Measurements from ENCODE around the gene ARAP1.

ARAP1 gene

DNA sequence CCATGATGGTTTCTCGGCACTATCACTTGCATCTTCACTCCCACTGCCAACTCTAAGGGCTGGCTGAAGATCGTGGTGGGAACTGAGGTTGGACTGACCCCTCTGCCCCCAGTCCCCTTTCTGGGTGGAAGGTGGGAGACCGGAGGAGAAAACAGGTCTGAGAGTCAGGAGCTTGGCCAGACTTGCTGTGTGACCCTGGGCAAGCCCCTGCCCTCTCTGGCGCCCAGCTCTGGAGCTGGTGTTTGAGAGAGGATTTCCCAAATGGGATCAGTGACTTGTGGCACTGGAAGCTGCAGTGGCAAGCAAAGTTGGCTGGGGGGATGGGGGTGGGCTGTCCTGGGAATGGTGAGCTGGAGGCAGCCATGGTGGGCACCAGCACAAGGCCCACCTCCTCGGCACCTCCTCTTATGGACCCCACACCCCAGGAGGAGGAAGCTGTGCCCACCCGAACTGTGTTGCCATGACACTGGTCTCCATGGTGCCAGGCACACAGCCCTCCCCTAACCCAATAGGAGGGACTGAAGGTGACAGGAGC is 71.5 kb downstream of the ARAP1 start:
- FAIRE-seq: no peak

DNA sequence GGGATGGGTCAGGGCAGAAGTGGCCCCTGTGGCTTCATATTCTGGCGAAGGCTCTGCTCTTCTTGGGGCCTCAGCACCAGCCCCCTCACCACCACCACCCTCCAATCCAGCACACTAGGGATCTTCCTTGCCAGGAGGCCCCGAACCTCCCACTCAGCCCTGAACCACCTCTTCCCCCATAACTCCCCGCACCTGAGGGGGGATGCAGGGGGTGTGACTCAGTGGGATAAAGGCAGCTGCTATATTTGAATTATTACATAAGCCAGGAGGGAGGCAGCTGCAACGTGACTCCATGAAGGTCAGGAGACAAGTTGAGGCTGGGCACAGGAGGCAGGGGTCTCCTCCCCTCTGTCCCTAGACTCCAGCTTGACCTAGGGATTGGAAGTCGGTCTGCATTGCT is 72.3 kb downstream of the ARAP1 start:
- FAIRE-seq: no peak

DNA sequence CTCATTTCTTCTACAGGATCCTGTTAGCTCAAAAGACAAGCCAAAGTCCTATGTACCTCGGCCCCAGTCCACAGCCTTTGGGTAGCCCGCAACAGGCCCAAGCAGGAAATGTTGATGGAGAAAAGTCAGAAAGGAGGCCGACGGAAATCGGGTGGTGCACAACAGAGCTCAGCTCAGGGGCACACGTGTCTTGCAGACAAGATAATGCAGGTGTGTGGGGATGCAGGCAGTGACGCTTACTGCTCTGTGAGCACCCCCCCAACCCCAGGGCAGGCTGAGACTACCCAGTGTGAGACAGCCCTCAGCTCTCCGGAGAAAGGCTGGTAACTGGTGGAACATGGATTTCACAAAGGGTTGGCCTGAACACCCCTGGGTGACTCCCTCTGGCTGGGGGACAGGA is 73.7 kb downstream of the ARAP1 start:
- FAIRE-seq: no peak

DNA sequence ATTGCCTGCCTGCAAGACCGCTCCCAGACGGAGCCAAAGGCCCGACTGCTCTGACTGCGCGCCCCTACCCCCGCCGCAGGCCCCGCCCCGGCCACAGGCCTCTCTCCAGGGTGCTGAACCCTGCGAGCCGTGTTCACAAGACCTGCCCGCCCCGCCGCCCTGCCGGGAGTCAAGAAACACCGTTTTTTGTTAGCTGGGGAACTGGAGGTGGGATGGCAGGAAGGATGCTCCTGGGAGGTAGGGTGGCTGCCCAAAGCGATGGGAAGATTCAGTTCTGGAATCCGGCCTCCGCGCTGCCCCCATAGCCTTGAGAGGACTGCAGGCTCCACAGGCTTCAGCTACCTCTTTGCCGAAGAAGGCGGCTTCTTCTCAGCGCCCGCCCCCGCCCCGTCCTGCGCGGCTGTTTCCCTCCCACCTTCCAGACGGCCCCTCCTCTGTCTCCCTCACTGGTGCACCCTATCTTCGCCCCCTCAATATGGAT is 75.3 kb downstream of the ARAP1 start:
- FAIRE-seq: no peak

DNA sequence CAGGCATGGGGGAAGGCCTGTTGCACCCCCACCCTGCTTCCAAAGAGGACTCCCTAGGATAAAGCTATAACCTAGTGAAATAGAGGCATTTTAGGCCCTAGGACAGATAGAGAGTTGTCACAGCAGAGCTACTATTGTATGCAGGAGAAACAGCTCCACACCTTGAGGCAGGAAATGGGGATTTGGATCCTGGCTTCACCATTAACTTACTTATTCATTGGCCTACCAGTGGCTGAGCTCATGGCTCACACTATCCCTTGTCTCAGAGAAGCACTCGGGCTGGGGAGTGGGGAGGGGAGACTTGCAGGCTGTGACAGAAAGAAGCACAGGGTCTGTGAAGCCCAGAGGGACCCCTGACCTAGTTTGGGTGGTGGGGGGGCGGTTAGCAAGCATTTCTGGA is 77.0 kb downstream of the ARAP1 start:
- FAIRE-seq: no peak

DNA sequence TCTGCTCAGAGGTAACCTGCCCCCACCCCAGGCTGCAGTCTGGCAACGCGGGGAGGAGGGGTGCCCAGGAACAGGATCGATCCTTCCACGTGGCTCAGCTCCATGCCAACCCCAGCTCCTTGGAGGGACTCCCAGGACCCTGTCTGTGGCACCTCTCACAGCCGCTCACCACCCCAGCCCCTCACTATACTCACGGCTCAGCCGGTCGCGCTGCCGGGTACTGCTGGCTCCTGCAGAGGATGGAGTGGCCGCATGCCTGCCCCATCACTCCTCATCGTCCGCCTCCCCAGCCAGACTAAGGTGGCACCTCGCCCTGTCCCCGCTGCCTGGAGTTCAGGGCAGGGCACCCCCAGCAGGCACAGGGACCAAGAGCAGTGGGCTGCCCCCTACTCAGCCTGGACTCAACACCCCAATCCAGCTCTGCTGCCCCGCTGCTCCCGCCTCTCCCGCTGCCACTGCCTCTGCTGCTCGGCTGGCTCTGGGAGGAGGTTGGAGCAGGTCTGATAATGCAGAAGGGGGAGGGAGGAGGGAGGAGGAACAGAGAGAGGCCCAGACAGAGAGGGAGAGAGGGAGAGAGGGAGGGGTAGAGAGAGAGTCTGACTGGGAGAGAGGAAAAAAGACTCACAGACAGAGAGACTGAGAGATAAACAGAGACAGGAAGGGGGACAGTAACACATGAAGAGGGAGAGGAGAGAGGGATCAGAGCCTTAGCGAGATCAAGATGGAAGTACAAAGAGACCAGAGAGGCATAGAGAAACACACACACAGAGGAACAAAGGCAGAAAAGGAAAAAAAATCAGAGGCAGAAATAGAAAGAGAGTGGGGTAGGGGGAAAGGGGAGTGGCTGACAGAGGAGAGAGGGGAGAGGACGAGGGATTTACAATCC is 78.0 kb downstream of the ARAP1 start, which contains the start of gene PDE2A:
Gene PDE2A (minus strand): TSS at position 480 of the 886 bp plus-strand sequence. CDS start 215 bp downstream, at position 265.
- FAIRE-seq: no peak

DNA sequence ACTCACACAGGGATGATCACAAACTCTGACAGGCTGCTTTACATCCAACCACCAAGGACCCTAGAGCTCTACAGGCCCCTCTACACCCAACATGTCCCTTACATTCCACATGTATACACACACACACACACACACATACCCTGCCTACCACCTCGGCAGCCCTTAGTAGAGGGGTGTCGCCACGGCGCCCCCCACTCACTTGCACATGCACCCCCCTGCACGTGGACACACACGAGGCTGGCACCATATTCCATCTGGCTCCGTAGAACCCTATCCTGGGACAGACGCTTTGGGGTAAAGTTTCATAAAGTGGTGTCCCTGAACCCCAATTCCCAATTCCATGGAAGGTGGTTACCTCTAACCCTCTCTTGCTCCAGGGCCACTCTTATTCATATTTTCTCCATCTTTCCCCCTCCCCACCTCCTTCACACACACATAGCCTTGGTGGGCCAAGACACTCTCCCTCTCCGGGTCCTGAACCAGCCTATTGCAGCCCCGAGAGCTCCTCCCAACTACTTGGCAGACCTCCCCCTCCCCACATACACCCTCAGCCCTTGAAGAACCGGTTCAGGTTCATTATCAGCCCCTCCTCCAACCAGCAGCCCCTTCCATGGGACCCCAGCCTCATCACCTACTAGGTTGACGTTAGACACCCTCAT is 78.8 kb downstream of the ARAP1 start:
- no peak for FAIRE-seq

DNA sequence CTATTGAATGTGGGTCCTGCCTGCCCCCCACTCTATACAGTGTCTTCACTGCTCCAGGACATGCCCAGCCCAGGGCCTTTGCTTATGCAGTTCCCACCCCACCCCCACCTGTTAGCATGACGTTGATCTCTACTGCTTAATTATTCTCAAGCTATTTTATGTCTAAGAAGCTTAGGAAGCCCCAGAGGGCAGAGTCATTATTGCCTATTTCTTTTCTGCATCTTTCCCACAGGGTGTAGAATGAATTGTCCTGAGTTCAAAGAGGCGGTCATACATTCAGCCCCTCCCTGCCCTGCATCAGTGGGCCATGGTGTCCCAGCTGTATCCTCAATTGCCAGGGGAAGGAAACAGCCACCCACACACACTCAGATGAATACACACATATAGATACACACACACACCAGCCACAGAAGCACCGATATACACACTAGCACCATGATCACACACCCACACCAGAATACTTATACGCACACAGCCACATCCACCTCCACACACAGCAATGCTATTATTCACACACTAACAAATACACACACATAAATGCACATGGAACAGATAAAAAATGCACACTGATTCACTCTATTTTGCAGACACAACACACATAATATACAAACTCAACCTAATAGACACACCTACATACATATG is 79.5 kb downstream of the ARAP1 start:
- no peak for FAIRE-seq

DNA sequence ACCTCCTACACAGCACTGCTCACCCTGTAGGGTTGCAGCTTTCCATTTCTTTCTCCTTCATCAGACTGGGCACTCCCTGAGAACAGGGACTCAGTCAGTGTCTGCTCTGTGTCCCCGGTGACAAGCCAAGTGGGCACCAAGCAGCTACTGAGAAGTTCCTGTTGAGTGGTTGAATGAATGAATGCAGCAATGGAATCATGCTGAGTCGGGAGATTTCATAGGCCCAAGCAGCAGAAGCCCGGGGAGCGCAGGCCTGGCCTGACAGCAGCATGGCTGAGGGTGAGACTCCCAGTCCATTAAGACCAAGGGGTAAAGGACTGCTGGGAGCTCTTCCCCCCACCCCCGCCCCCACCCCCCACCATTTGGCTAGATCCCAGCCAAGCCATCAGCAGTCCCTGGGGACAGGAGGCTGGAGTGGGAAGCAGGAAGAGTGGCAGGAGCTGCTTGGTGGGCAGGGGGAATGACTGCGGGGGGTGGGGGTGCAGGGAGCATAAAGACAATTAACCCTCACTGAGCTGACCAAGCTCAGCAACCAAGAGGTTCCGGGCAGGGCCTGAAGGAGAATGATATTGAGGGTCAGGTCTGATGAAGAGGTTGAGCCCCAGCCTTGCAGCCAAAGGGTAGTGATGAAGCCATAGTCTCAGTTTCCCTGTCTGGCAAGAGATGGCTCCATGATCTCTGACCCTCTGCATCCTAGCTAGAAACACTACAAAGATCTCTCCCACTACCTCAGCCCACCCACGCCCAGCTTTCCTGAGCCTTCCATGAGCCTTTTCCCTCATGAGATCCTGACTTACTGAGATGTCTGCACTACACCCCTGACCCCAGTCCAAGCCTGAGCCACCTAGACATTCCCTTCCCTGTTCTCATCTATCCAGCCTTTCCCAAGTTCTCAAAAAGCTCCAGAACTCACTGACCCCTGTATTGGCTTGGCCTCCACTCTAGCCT is 80.8 kb downstream of the ARAP1 start:
- FAIRE-seq: no peak

DNA sequence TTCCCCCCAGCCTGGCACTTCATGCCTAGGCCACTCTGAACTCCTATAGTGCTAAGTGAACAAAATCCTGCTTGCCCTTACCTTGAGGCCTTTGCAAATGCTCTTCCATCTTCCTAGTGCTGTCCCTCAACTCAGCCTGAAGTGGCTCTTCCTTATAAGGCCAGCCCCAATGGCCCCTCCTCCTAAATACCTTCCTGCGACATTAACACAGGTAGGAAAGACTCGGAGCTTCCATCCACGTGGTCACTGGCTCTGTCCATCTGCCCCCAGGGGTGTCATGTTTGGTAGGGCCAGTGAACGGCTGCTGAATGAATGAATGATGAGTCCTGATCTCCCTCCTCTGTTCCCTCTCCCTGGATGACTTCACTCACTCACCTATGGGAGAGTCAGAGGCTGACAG is 82.2 kb downstream of the ARAP1 start:
- no peak for FAIRE-seq

DNA sequence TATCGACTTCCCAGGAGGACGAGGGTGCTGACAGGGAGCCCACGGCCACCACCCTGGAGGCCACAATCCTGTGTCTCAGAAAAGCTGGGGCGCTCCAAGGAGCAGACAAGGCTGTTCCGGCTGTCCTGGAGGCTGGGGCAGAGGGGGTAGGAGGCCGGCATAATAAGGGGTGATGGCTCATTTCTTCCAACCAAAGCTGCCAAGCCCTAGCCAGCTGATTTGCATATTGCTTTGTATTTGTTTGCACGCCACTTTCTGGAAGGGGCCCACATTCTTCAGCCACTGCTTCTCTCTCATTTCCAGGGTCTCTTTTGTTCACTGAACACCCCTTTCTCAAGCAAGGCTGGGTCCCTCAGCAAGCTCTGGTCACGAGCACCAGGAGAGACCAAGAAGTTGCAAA is 82.7 kb downstream of the ARAP1 start:
- no peak for FAIRE-seq

DNA sequence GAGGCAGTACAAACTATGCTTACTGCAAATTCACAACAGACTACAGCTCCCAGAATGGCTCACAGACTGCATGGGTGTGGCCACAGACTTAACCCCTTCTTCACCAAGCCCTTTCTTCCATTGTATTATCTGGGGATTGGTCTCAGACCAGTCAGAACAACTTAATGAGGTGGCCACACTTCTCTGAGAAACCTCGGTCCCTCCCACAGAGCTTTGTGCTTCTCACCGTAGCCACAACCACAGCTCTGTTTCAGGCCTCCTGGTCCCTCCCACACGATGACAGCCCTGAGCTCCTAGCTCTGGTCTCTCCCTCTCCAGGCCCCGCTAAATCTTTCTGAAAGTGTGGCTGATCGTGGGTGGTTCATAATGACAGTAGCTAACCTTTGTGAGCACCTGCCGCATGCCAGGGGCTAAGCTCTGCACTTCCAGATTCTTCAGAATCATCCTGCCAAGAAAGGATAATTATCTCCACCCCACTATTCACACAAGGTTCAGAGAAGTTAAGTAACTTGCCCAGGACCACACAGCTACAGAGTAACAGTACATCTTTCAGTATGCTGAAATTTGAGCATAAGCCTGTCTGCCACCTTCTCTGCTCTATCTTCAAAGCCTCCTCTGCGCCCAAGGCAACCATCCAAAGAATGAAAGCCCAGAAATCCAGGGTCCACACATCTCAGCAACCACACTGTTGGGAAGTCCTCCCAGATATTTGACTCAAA is 83.4 kb downstream of the ARAP1 start:
- FAIRE-seq: no peak

DNA sequence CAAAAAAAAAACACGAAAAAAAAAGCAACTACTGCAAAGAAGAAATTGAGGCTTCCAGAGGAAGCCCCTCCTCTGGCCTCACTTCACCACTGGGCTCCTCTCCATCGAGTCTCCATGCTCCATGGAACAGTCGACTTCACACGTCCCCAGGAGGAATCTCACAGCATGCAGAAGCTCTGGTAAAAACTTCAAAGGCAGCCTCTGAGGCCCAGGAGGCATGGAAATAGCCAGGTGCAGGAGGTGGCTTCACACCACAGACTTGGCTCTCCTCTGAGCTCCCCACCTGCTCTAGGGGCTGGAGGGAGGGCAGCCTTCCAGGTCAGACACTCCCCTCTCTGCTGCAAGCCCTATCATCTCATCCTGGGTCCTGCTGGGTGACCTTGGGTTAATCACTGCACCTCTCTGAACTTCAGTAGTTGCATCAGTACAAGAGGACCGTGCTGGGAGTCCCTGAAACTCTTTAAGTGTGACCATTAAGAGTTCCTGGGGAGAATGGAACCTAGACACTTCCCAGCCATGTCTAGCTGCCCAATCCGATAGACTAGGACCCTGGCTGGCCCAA is 86.2 kb downstream of the ARAP1 start:
- no peak for FAIRE-seq

DNA sequence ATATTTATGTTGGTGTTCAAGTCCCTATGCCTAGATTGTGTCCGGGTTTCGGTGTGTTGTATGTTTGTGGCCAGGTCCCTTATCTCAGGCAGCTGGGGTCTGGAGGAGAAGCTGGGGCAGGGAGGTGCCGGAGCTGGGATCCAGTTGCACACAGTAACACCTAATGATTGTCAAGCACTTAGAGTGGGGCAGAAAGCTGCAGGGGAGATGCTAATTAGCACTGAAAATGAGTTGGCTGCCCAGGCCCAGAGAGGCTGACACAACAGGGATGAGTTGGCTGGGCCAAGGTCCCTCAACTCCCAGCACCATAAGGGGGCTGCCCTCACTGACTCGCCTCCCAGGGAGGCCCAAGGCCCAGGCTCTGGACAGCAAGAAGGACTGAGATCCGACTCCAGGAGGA is 90.2 kb downstream of the ARAP1 start:
- FAIRE-seq: no peak

DNA sequence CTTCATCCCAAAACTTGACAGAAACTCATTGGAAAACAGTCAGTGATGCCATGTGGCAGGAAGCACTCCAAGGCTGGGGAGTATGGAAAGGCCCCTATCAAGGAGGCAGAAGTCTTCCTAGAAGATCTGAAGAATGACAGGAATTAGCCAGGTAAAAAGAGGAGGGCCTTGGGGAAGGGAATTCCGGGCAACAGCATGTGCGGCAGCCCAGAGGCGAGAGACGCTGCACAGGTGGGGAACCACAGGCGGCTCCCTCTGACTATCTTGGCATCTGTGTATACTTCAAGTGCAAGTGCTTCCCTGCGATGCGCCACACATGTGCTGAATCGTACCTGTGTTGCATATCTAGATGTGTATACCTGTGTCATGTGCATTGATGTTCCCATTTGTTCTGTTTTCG is 90.7 kb downstream of the ARAP1 start:
- FAIRE-seq: no peak

DNA sequence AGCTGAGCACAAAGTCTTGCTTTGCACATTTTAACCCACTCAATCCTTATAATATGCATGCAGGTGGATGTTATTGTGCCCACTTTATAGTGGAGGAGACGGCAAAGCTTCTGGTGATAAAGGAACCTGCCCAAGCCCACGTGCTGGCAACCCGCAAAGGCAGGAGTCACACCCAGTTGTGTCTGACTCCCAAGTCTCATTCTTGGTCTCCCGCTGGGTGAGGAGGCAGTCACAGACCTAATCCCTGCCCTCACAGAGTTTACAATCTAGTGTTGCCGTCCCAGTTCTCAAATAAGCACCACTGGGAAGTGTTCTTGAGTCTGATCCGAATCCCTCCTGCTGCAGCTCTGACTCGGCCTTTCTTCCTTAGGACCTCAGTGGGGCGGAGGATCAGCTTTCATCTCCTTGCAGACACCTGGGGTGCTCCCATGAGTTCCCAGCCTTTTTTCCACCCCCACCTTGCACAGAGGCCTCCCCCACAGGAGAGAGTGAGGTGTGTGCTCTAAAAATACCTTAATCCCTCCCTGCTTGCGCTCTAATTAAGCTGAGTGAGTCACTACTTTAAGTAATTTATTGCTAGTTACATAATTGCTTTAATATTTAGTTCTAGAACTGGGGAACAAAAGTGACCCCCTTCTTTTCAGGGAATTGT is 93.1 kb downstream of the ARAP1 start:
- no peak for FAIRE-seq

DNA sequence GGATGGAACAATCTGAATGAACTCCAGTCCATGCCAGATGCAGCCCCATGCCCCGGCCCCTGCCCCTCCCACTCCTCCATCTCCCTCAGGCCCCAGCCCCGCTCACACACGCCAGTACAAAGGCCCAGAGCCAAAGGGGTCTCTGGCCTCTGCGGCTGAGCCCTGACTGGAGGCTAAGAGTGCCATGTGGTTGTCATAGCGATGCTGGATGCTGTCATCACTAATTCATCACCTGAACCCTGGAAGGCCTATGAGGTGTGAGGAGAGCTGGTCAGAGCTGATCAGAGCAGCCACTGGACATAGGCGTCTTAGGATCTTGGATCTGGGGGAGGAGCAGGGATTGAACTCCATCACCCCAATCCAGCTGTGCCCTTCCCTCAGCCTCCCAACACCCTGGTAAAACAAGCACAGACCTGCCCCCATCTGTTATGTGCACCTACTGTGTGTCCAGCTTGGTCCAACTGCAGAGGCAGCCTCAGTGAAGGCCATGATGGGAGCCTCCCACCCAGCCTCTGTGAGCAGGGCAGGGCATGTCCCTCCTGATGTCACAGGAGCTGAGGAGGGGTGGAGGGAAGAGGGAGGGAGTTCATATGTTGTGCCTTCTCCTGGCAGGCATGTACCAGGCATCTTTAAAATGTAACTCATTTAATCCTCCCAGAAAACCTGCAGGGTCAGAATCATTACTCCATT is 94.7 kb downstream of the ARAP1 start:
- no peak for FAIRE-seq

DNA sequence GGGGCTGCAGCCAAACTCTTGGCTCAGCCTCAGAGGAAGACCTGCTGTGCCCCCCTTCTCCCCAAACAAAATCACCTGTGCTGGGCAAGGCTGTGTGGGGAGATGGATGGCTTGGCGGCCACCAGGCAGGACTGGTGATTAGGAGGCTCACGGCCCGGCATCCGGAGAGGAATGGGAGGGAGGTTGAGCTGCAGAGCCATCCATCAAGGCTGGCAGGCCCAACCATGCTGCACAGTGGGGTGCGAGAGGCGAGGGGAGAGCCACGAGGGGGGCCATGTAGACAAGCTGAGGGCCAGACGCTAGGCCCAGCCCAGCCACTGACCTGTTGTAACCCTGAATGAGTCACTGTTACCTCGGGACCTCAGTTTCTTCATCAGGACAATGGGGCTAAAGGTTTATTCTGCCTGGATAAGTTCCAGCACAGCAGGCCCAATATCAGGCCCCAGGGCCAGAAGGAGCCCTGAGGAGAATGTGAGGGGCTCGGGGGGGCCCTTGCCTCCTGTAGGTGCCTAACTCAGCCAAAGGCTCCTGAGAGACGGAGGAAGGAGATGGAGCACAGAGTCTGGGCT is 96.2 kb downstream of the ARAP1 start:
- FAIRE-seq: no peak

DNA sequence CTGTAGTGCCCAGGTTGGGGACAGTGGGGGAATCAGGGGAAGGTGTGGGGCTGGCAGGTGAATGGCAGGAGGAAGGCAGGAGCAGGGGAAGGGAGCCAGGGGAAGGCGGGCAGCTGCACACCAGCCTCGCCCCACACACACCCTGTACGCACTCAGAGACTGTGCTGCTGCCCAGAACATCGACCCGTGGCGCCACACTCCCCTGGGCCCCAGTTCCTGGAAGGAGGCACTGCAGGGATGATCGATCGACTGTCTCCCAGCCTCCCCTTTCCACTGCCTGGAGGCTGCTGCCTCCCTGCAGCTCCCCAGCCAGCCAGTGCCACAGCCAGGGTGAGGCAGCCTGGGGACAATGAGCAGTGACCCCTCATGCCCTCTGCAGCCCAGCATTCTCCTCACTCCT is 97.2 kb downstream of the ARAP1 start:
- FAIRE-seq: no peak

DNA sequence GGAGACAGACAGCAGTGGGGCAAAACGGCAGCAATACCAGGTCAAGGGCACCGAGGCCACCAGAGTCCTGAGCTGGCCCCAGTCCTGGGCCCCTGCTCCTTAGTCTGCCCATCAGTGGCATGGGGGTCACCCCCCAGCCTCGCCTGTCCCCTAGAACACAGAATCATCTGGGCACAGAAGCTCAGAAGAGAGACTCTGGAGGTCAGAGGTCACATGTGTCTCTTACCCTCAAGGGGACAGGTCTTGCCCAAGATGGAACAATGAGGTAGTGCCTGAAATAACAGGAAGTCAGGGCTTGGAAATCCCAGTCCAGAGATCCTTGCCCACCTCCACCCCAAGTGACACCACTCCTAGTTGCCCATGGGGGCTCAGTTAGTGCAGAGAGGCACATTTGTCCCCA is 98.6 kb downstream of the ARAP1 start:
- FAIRE-seq: no peak

All from endometrium (tissue), 2 donors.